Upper lobe of left lung (tissue), 6 donors: ENCODE data around the gene LIPC. TPM values are rescaled to one million over a fixed set of nuclear protein-coding genes. Genes with fewer than 3 reads are reported as not detected.

Source experiments
- ATAC-seq, 2 donors: fragments of 200-7000 bp; cut with Tn5 transposase; one replicate each; pipeline ENCODE4 v1.9.1; 2022; ENCODE audit warnings: mild to moderate bottlenecking in 2 of 2, moderate library complexity in 2 of 2; ENCODE audit not compliant: low FRiP score in 2 of 2
- DNase-seq, 2 donors: peaks; one replicate each; pipeline ENCODE4 v3.0.0-alpha.2; 2019 to 2020
- H3K27ac ChIP-seq, 4 donors: fragments of 200-600 bp; sonication (generic); one replicate each; pipeline ENCODE4 v1.5.1; 2016 to 2019
- H3K27me3 ChIP-seq, 4 donors: fragments of 200-600 bp; sonication (generic); one replicate each; pipeline ENCODE4 v1.5.1; 2017 to 2019
- H3K36me3 ChIP-seq, 4 donors: fragments of 200-600 bp; sonication (generic); one replicate each; pipeline ENCODE4 v1.5.1; 2016 to 2019
- H3K4me1 ChIP-seq, 4 donors: fragments of 200-600 bp; sonication (generic); one replicate each; pipeline ENCODE4 v1.5.1; 2018 to 2019
- H3K4me3 ChIP-seq, 4 donors: fragments of 200-600 bp; sonication (generic); one replicate each; pipeline ENCODE4 v1.5.1; 2017 to 2019; ENCODE audit warnings: mild to moderate bottlenecking in 2 of 4, moderate library complexity in 1 of 4
- H3K9me3 ChIP-seq, 4 donors: fragments of 200-600 bp; sonication (generic); one replicate each; pipeline ENCODE4 v1.5.1; 2018 to 2019
- CTCF ChIP-seq, 6 experiments: fragments of 450-650 bp in 4 of 6; fragments of 200-600 bp in 2 of 6; sonication (generic) in 2 of 6; IDR thresholded peaks; one replicate each; pipeline ENCODE4 v1.5.1; 2016 to 2019; ENCODE audit warnings: antibody characterized with exemption in 6 of 6
- EP300 ChIP-seq, 4 donors: sonication (generic); formaldehyde crosslinking; IDR thresholded peaks; one replicate each; pipeline ENCODE4 v1.5.1; 2017; ENCODE audit warnings: antibody characterized with exemption in 4 of 4, control low read depth in 2 of 4
- POLR2A ChIP-seq, 4 donors: fragments of 450-650 bp; IDR thresholded peaks; one replicate each; pipeline ENCODE4 v1.5.1; 2016 to 2017; ENCODE audit warnings: antibody characterized with exemption in 4 of 4, mild to moderate bottlenecking in 2 of 4
- POLR2AphosphoS5 ChIP-seq, 2 donors: sonication (generic); formaldehyde crosslinking; IDR thresholded peaks; one replicate each; pipeline ENCODE4 v1.5.1; 2017; ENCODE audit warnings: antibody characterized with exemption in 2 of 2
- WGBS, 2 donors: methylation state at CpG; one replicate each; pipeline ENCODE4 v1.1.5; 2017 to 2018; 5-methylcytosine and 5-hydroxymethylcytosine counted together
- total RNA-seq, 6 donors: library from RNA; depleted of rRNA in 4 of 6; stranded (reverse); fragments of >200 nt in 4 of 6; gene quantifications; one replicate each; pipeline versions ENCODE4 v1.1.0 to v1.2.1, GENCODE V29; 2016 to 2021
- donor health status: DM: no; HTN: no; CAD: no; lungs with moderate emphysema.
- donor health status: DM: no; HTN: yes; CAD: no; lungs with severe emphysema.

The LIPC gene
- total RNA-seq, 6 donors from 2014 or later: 0.40 to 0.89 (median 0.75) TPM; not detected in 2

GRCh38 chr15:58413253-58413652 is 18.5 kb upstream of the LIPC start:
- 94 to 100% methylated on average over 3 of the region's 3 CpGs for WGBS, 2 donors
- no peak overlapping the region for H3K4me3 ChIP-seq
- no peaks in the 10 kb centered on the region for H3K27me3 ChIP-seq
- H3K36me3 ChIP-seq: no peaks in the 10 kb centered on the region
- DNase-seq (no peak), ATAC-seq (no peak)
- no peaks in the 10 kb centered on the region for H3K4me1 ChIP-seq
- TF ChIP-seq EP300 (IDR thresholded peaks at IDR 0.05) (no peak), POLR2AphosphoS5 (IDR thresholded peaks at IDR 0.05) (no peak), CTCF (IDR thresholded peaks at IDR 0.05) (no peak), POLR2A (IDR thresholded peaks at IDR 0.05) (no peak)
- H3K27ac ChIP-seq: no peak overlapping the region
- H3K9me3 ChIP-seq: no peaks in the 10 kb centered on the region

GRCh38 chr15:58415636-58416035 is 16.2 kb upstream of the LIPC start:
- DNase-seq (no peak), ATAC-seq (no peak)
- H3K9me3 ChIP-seq: no peaks in the 10 kb centered on the region
- H3K27me3 ChIP-seq: no peaks in the 10 kb centered on the region
- WGBS, 2 donors: 77 to 82% methylated on average over 3 of the region's 3 CpGs
- no peaks in the 10 kb centered on the region for H3K4me1 ChIP-seq
- TF ChIP-seq POLR2AphosphoS5 (IDR thresholded peaks at IDR 0.05) (no peak), CTCF (IDR thresholded peaks at IDR 0.05) (no peak), EP300 (IDR thresholded peaks at IDR 0.05) (no peak), POLR2A (IDR thresholded peaks at IDR 0.05) (no peak)
- H3K36me3 ChIP-seq: no peaks in the 10 kb centered on the region
- no peak overlapping the region for H3K27ac ChIP-seq
- H3K4me3 ChIP-seq: no peak overlapping the region

DNA sequence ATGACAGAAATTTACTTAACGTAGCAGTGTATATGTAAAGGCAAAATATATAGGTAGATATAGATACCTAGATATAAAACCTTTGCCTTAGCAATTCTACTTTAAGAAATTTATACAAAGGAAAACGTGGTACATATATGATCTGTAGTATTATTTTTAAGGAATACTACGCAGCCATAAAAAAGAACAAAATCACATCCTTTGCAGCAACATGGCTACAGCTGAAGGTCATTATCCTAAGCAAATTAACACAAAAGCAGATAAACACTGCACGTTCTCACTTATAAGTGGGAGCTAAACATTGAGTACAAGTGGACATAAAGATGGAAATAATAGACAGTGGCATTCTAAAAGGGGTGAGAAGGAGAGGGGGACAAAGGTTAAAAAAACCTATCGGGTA is 14.8 kb upstream of the LIPC start:
- no peak for TF ChIP-seq CTCF (IDR thresholded peaks at IDR 0.05)
- TF ChIP-seq POLR2A (IDR thresholded peaks at IDR 0.05): no peak
- no peak for TF ChIP-seq EP300 (IDR thresholded peaks at IDR 0.05)
- no peak for TF ChIP-seq POLR2AphosphoS5 (IDR thresholded peaks at IDR 0.05)
- no peaks in the 10 kb centered on the region for H3K27me3 ChIP-seq
- H3K4me3 ChIP-seq: no peak overlapping the region
- H3K9me3 ChIP-seq: no peaks in the 10 kb centered on the region
- H3K36me3 ChIP-seq: no peaks in the 10 kb centered on the region
- ATAC-seq (no peak), DNase-seq (no peak)
- WGBS, 2 donors: 74 to 89% methylated on average over 5 of the region's 5 CpGs
- no peak overlapping the region for H3K27ac ChIP-seq
- no peaks in the 10 kb centered on the region for H3K4me1 ChIP-seq

DNA sequence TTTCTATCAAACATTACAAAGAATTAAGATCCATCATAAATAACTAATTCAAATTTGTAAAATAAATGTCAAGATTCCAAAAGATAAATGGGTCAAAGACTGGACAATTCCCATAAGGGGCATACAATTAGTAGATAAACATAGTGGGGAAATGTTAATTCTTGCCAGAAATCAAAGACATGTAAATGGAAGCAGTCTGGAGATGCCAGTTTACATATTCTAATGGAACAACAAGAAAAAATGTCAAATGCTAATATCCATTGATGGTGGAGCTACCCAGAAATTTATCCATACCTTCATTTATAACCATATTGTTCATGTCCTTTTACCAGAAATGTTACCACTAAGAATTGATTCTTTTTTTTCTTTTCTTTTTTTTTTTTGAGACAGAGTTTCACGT is 13.7 kb upstream of the LIPC start:
- no peak overlapping the region for H3K4me3 ChIP-seq
- ATAC-seq (no peak), DNase-seq (no peak)
- no peaks in the 10 kb centered on the region for H3K27me3 ChIP-seq
- no peak overlapping the region for H3K27ac ChIP-seq
- no peaks in the 10 kb centered on the region for H3K4me1 ChIP-seq
- no peaks in the 10 kb centered on the region for H3K9me3 ChIP-seq
- H3K36me3 ChIP-seq: no peaks in the 10 kb centered on the region
- 87 to 97% methylated on average over 1 of the region's 1 CpG for WGBS, 2 donors
- TF ChIP-seq CTCF (IDR thresholded peaks at IDR 0.05) (no peak), POLR2AphosphoS5 (IDR thresholded peaks at IDR 0.05) (no peak), POLR2A (IDR thresholded peaks at IDR 0.05) (no peak), EP300 (IDR thresholded peaks at IDR 0.05) (no peak)

DNA sequence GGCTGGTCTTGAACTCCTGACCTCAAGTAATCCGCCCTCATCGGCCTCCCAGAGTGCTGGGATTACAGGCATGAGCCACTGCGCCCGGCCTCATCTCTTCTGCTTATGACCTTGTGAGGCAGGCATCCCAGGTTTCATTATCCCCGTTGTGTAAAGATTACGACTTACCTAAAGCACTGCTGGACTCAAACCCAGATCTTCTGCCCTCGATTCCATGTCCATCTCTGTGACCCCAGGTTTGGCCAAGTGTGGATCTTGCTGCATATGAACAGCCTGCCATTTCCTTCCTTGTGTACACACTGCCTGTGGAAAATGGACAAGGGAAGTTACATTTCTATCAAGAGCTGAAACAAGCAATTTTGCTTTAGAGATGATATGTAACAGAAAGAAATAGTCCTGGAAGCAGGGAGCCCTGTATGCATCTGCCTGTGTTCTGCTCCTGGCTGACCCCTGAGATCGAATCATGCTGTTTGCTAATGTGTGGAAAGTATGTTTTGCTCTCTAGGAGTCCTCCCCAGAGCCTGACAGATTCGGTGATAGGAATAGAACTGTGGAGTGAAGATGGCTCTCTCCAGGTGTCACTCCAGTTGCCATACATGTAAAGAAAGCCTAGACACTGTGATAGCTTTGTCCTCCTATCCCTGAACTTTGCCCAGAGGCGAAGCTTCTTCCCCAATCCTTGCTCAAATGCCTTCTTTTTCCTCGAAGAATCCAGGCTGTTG is 11.8 kb upstream of the LIPC start:
- 92 to 93% methylated on average over 11 of the region's 11 CpGs for WGBS, 2 donors

More for the DNA sequence above, 11.8 kb upstream of the LIPC start:
- TF ChIP-seq EP300 (IDR thresholded peaks at IDR 0.05) (no peak), CTCF (IDR thresholded peaks at IDR 0.05) (no peak), POLR2AphosphoS5 (IDR thresholded peaks at IDR 0.05) (no peak), POLR2A (IDR thresholded peaks at IDR 0.05) (no peak)
- Histone ChIP-seq H3K4me3 (no peak overlapping the region), H3K9me3 (no peaks in the 10 kb centered on the region), H3K4me1 (no peaks in the 10 kb centered on the region), H3K36me3 (no peaks in the 10 kb centered on the region), H3K27ac (no peak overlapping the region), H3K27me3 (no peaks in the 10 kb centered on the region)
- ATAC-seq: no peak
- DNase-seq: no peak
